ENCODE measurements around the gene TLX3. TPM values are rescaled to one million over a fixed set of nuclear protein-coding genes. Genes with fewer than 3 reads are reported as not detected.
"Not testable (repeated sequence)": the region's sequence is repeated elsewhere in the genome, so short reads cannot be mapped to it uniquely, and the experiment has no call there.

Gene TLX3
- total RNA-seq, 1 donor from 2014 or later: not detected

- intact Hi-C loops (cut with DNase I): no loop called here
- H3K27ac ChIP-seq: no peak overlapping the region
Measured at GRCh38 chr5:171344936-171345608, 36.0 kb downstream of the TLX3 start.

DNA sequence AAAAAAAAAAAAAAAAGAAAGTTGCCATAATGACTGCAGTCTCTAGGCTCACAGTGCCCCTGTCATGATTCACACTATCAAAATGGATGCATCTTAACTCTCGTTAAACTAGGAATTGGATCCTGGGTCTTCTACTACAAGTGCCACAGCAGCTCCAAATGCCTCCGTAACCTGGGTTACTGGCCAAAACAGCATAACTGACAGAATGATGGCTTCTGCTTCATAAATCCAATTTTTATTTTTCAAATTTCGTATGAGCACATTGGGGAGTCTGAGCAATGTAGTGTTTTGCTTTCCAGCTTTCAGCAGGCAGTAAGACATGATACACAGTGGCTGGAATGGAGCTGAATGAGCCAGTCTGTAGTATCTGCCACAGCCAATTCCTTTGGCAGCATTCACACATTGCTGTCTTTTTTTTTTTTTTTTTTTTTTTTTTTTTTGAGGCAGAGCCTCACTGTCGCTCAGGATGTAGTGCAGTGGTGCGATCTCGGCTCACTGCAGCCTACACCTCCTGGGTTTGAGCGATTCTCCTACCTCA, 42.6 kb downstream of the TLX3 start:
- Histone ChIP-seq H3K36me3 (no peaks in the 10 kb centered on the region), H3K27ac (no peak overlapping the region), H3K4me3 (no peak overlapping the region), H3K4me1 (no peaks in the 10 kb centered on the region), H3K27me3 (no peaks in the 10 kb centered on the region), H3K9me3 (no peaks in the 10 kb centered on the region)
- DNase-seq (ENCODE audit: extremely low spot score in 2 of 2): no peak
- TF ChIP-seq CTCF (IDR thresholded peaks at IDR 0.05) (no peak), POLR2A (IDR thresholded peaks at IDR 0.05) (no peak), POLR2AphosphoS5 (IDR thresholded peaks at IDR 0.05; ENCODE audit: insufficient read depth in 1 of 2, low read depth in 1 of 2) (no peak)
- intact Hi-C loops (cut with DNase I): no loop called here

More at GRCh38 chr5:171344936-171345608, 36.0 kb downstream of the TLX3 start:
- no peak for TF ChIP-seq CTCF (IDR thresholded peaks at IDR 0.05)
- no peaks in the 10 kb centered on the region for H3K36me3 ChIP-seq
- H3K4me3 ChIP-seq: no peak overlapping the region
- no peaks in the 10 kb centered on the region for H3K27me3 ChIP-seq
- H3K4me1 ChIP-seq: no peaks in the 10 kb centered on the region
- no peak for DNase-seq (ENCODE audit: extremely low spot score in 2 of 2)
- H3K9me3 ChIP-seq: no peaks in the 10 kb centered on the region

GRCh38 chr5:171355302-171355724, 46.3 kb downstream of the TLX3 start:
- Histone ChIP-seq H3K36me3 (no peaks in the 10 kb centered on the region), H3K4me1 (no peaks in the 10 kb centered on the region), H3K27ac (no peak overlapping the region), H3K9me3 (no peaks in the 10 kb centered on the region), H3K4me3 (no peak overlapping the region), H3K27me3 (no peaks in the 10 kb centered on the region)
- no peak for DNase-seq (ENCODE audit: extremely low spot score in 2 of 2)
- no peak for TF ChIP-seq CTCF (IDR thresholded peaks at IDR 0.05)
- no peak for TF ChIP-seq POLR2A (IDR thresholded peaks at IDR 0.05)
- TF ChIP-seq POLR2AphosphoS5 (IDR thresholded peaks at IDR 0.05; ENCODE audit: insufficient read depth in 1 of 2, low read depth in 1 of 2): no peak
- intact Hi-C loops (cut with DNase I): no loop called here

GRCh38 chr5:171357843-171358242, 48.8 kb downstream of the TLX3 start:
- TF ChIP-seq POLR2A (IDR thresholded peaks at IDR 0.05) (no peak), POLR2AphosphoS5 (IDR thresholded peaks at IDR 0.05; ENCODE audit: insufficient read depth in 1 of 2, low read depth in 1 of 2) (no peak), CTCF (IDR thresholded peaks at IDR 0.05) (no peak)
- intact Hi-C loops (cut with DNase I): no loop called here
- no peaks in the 10 kb centered on the region for H3K4me1 ChIP-seq
- no peak overlapping the region for H3K4me3 ChIP-seq
- no peaks in the 10 kb centered on the region for H3K9me3 ChIP-seq
- no peaks in the 10 kb centered on the region for H3K27me3 ChIP-seq
- no peak for DNase-seq (ENCODE audit: extremely low spot score in 2 of 2)
- no peak overlapping the region for H3K27ac ChIP-seq
- H3K36me3 ChIP-seq: no peaks in the 10 kb centered on the region

DNA sequence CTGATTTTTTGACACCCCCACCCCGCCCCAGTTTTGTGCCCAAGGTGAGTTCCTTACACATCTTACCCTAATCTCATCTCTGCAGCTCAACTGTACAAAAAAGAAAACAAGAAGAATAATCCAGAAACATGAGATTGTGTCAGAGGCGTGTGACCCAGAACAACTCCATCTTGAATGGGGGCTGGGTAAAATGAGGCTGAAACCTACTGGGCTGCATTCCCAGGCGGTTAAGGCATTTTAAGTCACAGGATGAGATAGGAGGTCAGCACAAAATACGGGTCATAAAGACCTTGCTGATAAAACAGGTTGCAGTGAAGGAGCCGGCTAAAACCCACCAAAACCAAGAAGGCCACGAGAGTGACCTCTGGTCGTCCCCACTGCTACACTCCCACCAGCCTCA, 52.1 kb downstream of the TLX3 start:
- H3K27me3 ChIP-seq; H3K9me3 ChIP-seq; intact Hi-C loops (cut with DNase I); DNase-seq (ENCODE audit: extremely low spot score in 2 of 2); H3K4me1 ChIP-seq; H3K4me3 ChIP-seq; H3K36me3 ChIP-seq; H3K27ac ChIP-seq: not testable (repeated sequence)

Small RNA genes within 50 kb of the gene (small RNA-seq; reads per million reads assigned to genes)
- not detected for gene AC091980.1
- not detected for gene RN7SL339P

Other genes starting within 250 kb of the TLX3 start
- 526 TPM for gene NPM1, start 78.6 kb downstream of the TLX3 start, total RNA-seq
- gene FGF18, start 110.4 kb downstream of the TLX3 start, total RNA-seq: 1.7 TPM